GM12878 (cell line): ENCODE results near the gene RBMS3. TPM values are rescaled to one million over a fixed set of nuclear protein-coding genes. Genes with fewer than 3 reads are reported as not detected.

Source experiments
- CHD4 ChIP-seq: fragments of 200-600 bp; sonication (generic); IDR thresholded peaks from 2 replicates; pipeline ENCODE4 v1.6.1; 2016; ENCODE audit warnings: mild to moderate bottlenecking
- NFYB ChIP-seq: IDR thresholded peaks from 2 replicates; pipeline ENCODE4 v1.6.1; 2011; ENCODE audit warnings: low read depth, mild to moderate bottlenecking, low read length, improper control_type of control experiment, moderate library complexity; ENCODE audit not compliant: insufficient read depth
- ZNF622 ChIP-seq: fragments of 450-650 bp; IDR thresholded peaks from 2 replicates; pipeline ENCODE4 v1.6.1; 2017; ENCODE audit warnings: mild to moderate bottlenecking, inconsistent platforms
- polyA plus RNA-seq, 11 experiments: library from polyadenylated mRNA; depleted of rRNA in 4 of 11; unstranded in 6 of 11; stranded (reverse) in 5 of 11; fragments of >200 nt; fragmentation: Nextera tagmentation in 4 of 11; fragmentation: Illumina TruSeq in 1 of 11; extraction: Ambion mirVana in 4 of 11; extraction: Trizol in 1 of 11; gene quantifications; 1 replicate in 1 of 11; 2 replicates in 10 of 11; pipeline versions ENCODE4 v1.2.1 to v1.2.3, GENCODE V29; 2011 to 2016; ENCODE audit warnings: inconsistent platforms in 2 of 11, missing spikeins in 2 of 11, low read depth in 1 of 11
- total RNA-seq, 4 experiments: library from RNA; depleted of rRNA in 3 of 4; stranded (reverse); fragments of >200 nt in 3 of 4; fragmentation: Illumina TruSeq in 1 of 4; extraction: Trizol in 1 of 4; gene quantifications; 2 replicates each; pipeline versions ENCODE4 v1.2.1 to v1.2.3, GENCODE V29; 2013 to 2021
- TF ChIP-seq, protein P1 (sequence below): IDR thresholded peaks from 2 replicates; pipeline ENCODE4 v1.6.1; 2012; ENCODE audit warnings: improper control_type of control experiment, low read depth, low read length; ENCODE audit not compliant: insufficient replicate concordance
- TF ChIP-seq, protein P2 (sequence below): IDR thresholded peaks from 2 replicates; pipeline ENCODE4 v1.6.1; 2011; ENCODE audit warnings: low read depth, low read length, improper control_type of control experiment, borderline replicate concordance
- TF ChIP-seq, protein P3 (sequence below): fragments of 450-650 bp; IDR thresholded peaks from 2 replicates; pipeline ENCODE4 v1.6.1; 2017; ENCODE audit warnings: mild to moderate bottlenecking, moderate library complexity

Gene RBMS3
- total and polyA plus RNA-seq, 10 of the 15 experiments (the other 5 are each of a cell fraction or from before 2014, with no cell fraction given) = 0.79 to 4.7 (median 3.1) TPM

DNA sequence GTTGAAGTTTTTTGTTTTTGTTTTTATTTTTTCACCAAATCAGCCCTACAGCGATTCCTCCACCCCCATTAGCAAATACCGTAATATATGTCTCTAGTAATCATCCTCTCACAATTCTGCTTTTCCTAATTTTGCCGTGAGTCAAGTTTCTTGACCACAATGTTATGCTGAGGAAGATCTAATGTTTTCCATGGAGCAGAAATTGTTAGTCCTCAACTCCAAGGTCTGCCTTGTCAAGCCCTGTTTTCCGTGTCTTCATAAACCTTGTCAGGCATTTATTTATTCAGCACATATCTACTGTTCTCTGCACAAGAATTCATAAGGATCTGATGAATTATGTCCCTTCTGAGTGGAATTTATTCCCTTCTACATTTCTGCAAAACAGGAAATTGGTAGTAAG lies 372.8 kb downstream of the RBMS3 start (continued):
- TF ChIP-seq, protein P1, sequence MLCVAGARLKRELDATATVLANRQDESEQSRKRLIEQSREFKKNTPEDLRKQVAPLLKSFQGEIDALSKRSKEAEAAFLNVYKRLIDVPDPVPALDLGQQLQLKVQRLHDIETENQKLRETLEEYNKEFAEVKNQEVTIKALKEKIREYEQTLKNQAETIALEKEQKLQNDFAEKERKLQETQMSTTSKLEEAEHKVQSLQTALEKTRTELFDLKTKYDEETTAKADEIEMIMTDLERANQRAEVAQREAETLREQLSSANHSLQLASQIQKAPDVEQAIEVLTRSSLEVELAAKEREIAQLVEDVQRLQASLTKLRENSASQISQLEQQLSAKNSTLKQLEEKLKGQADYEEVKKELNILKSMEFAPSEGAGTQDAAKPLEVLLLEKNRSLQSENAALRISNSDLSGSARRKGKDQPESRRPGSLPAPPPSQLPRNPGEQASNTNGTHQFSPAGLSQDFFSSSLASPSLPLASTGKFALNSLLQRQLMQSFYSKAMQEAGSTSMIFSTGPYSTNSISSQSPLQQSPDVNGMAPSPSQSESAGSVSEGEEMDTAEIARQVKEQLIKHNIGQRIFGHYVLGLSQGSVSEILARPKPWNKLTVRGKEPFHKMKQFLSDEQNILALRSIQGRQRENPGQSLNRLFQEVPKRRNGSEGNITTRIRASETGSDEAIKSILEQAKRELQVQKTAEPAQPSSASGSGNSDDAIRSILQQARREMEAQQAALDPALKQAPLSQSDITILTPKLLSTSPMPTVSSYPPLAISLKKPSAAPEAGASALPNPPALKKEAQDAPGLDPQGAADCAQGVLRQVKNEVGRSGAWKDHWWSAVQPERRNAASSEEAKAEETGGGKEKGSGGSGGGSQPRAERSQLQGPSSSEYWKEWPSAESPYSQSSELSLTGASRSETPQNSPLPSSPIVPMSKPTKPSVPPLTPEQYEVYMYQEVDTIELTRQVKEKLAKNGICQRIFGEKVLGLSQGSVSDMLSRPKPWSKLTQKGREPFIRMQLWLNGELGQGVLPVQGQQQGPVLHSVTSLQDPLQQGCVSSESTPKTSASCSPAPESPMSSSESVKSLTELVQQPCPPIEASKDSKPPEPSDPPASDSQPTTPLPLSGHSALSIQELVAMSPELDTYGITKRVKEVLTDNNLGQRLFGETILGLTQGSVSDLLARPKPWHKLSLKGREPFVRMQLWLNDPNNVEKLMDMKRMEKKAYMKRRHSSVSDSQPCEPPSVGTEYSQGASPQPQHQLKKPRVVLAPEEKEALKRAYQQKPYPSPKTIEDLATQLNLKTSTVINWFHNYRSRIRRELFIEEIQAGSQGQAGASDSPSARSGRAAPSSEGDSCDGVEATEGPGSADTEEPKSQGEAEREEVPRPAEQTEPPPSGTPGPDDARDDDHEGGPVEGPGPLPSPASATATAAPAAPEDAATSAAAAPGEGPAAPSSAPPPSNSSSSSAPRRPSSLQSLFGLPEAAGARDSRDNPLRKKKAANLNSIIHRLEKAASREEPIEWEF = no peak
- no peak for TF ChIP-seq NFYB
- TF ChIP-seq CHD4 = no peak
- no peak for TF ChIP-seq ZNF622
- TF ChIP-seq, protein P2, sequence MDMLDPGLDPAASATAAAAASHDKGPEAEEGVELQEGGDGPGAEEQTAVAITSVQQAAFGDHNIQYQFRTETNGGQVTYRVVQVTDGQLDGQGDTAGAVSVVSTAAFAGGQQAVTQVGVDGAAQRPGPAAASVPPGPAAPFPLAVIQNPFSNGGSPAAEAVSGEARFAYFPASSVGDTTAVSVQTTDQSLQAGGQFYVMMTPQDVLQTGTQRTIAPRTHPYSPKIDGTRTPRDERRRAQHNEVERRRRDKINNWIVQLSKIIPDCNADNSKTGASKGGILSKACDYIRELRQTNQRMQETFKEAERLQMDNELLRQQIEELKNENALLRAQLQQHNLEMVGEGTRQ = no peak
- TF ChIP-seq, protein P3, sequence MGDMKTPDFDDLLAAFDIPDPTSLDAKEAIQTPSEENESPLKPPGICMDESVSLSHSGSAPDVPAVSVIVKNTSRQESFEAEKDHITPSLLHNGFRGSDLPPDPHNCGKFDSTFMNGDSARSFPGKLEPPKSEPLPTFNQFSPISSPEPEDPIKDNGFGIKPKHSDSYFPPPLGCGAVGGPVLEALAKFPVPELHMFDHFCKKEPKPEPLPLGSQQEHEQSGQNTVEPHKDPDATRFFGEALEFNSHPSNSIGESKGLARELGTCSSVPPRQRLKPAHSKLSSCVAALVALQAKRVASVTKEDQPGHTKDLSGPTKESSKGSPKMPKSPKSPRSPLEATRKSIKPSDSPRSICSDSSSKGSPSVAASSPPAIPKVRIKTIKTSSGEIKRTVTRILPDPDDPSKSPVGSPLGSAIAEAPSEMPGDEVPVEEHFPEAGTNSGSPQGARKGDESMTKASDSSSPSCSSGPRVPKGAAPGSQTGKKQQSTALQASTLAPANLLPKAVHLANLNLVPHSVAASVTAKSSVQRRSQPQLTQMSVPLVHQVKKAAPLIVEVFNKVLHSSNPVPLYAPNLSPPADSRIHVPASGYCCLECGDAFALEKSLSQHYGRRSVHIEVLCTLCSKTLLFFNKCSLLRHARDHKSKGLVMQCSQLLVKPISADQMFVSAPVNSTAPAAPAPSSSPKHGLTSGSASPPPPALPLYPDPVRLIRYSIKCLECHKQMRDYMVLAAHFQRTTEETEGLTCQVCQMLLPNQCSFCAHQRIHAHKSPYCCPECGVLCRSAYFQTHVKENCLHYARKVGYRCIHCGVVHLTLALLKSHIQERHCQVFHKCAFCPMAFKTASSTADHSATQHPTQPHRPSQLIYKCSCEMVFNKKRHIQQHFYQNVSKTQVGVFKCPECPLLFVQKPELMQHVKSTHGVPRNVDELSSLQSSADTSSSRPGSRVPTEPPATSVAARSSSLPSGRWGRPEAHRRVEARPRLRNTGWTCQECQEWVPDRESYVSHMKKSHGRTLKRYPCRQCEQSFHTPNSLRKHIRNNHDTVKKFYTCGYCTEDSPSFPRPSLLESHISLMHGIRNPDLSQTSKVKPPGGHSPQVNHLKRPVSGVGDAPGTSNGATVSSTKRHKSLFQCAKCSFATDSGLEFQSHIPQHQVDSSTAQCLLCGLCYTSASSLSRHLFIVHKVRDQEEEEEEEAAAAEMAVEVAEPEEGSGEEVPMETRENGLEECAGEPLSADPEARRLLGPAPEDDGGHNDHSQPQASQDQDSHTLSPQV = no peak
